Measurements from ENCODE around the gene BMPR1A.

BMPR1A gene

DNA sequence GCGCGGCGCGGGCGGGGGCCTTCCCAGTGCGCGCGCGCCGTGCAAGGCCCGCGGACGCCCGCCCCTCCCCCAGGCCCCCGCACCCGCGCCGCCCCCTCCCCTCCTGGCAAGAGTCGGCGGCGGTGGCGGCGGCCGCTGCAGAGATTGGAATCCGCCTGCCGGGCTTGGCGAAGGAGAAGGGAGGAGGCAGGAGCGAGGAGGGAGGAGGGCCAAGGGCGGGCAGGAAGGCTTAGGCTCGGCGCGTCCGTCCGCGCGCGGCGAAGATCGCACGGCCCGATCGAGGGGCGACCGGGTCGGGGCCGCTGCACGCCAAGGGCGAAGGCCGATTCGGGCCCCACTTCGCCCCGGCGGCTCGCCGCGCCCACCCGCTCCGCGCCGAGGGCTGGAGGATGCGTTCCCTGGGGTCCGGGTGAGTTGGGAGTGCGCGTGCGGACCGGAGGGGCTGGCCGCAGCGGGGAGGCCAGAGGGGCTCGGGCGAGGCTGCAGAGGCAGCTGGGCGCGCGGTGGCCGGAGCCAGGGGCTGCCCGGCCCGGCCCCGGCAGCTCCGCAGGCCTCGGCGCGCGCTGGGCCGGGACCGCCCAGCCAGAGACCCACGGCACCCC is at the start of gene BMPR1A:
TSS of gene BMPR1A (plus strand) at position 109 of the 602 bp plus-strand sequence. CDS start 119,400 bp downstream, outside the sequence.
- no peak for DNase-seq
- intact Hi-C loops (cut with DNase I): loop anchor here (1.0 to 5.0 kb wide), 2 partner anchors 45 to 141 kb away; no protein-coding TSS in a partner anchor

DNA sequence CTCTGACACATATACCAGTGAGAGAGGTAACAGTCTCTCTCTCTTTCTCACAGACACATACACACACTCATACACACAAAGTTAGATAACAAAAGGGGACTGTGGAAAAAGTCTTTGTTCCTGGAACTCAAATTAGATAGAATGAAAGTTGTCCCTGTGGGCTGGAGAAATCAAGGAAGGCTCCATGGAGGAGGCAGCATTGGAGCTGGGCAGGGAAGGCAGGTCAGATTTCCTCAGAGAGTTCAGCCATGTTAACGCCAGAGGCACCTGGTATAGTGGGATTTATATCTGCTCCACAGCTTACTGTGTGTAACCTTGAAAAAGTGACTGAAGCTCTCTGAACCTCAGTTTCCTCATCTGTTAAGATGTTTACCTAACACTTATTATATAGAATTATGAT is 49.4 kb upstream of the BMPR1A start:
- peak in 1 of 10 donors; percentile 12 for DNase-seq
- intact Hi-C loops (cut with DNase I): no loop called here

DNA sequence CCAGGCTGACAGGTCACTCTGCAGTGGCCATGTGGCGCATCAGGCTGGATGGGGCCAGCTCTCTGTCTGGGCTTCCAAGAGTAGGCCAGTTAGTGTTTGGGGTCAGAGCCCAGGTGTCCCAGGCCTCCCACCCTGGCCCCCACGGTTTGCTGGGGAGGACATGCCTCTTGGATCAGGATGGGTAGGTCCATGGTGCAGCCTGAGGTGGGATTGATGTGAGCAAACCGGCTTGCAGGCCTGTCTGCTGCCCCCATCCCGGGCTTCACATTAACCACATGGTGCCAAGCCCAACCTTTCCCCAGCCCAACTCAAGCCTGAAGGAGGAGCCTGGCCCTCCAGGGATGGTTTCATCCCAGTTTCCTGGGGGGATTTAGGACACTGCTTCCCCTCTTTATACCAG is 48.9 kb upstream of the BMPR1A start:
- intact Hi-C loops (cut with DNase I): no loop called here
- peak in 1 of 10 donors; percentile 58 for DNase-seq

GRCh38 chr10:86708068-86708782 is 48.2 kb upstream of the BMPR1A start:
- intact Hi-C loops (cut with DNase I): no loop called here

DNA sequence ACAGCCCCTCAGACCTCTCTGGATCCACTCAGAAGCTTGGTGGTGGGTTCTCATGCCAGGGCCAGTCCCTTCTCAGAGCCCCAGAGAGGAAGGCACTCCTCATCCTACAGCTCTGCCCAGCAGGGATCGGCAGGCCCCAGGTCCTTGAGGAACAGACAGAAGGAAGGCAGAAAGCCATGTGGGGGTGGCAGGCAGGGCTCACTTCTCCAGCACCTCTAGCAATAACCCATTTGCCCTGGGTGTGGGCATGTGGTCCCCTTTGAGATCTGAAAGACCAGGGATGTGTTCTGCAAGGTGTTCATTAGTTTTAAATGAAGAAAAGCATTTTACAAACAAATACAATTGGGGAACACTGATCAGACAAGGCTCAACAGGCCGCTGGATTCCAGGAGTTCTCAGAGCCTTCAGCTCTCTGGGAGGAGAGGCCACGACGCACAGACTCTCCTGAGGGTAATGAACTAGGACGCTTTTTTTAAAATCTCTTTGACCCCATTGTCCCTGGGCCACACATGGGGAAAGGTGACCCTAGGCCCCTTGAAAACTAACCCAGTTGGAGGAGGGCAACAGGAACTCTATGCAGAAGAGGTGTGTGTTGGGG is 47.5 kb upstream of the BMPR1A start:
- no peak for DNase-seq
- intact Hi-C loops (cut with DNase I): no loop called here

More at GRCh38 chr10:86708068-86708782, 48.2 kb upstream of the BMPR1A start:
- DNase-seq: peak in 1 of 10 donors; percentile 33

GRCh38 chr10:86709396-86710185 is 46.8 kb upstream of the BMPR1A start:
- intact Hi-C loops (cut with DNase I): no loop called here
- peak in 1 of 10 donors; percentile 69 for DNase-seq

GRCh38 chr10:86710987-86711512 is 45.4 kb upstream of the BMPR1A start:
- DNase-seq: peak; percentile 69 to 98 (median 84)
- intact Hi-C loops (cut with DNase I): loop anchor here (1.0 kb wide), 2 partner anchors 45 to 188 kb away; partner anchors contain the start of gene BMPR1A

DNA sequence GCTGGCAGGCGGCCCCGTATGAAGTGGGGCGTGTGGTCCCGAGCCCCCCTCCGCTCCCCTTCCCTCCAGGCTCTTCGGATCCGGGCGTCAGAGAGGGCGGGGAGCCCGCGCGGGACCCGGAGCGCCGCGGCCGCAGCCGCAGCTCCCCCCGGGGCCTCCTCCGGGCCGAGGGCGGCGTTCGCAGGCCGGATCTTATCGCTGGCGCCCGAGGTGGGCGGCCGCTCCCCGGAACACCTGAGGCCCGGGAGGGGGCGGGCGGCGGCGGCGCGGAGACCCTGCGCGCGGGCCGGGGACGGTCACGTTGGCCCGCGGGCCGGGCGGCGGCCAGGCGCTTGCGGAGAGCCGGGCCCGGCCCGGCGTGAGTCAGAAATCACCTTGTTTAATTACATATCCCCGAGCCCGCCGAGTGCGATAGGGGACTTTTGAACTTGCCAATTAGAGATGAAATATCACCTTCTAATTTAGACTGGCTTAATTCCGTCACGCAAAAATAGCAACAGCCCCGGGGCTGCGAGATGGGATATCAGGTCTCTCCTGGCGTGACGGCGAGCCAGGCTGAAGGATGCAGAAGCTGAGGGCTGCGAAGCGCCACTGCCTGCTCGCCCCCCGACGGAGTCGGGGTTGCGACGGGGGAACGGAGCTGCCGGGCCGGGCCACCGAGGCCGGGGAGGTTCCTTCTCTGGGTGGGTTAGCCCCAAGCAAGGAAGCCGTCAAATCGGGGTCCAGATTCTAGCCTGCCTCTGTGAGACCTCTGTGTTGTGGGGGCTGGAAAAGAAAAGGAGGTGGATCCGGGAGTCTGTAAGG is 44.7 kb upstream of the BMPR1A start:
- peak in 5 of 10 donors; percentile 32 to 87 (median 34) for DNase-seq
- intact Hi-C loops (cut with DNase I): loop anchor here (1.0 kb wide), 2 partner anchors 45 to 188 kb away; partner anchors contain the start of gene BMPR1A

DNA sequence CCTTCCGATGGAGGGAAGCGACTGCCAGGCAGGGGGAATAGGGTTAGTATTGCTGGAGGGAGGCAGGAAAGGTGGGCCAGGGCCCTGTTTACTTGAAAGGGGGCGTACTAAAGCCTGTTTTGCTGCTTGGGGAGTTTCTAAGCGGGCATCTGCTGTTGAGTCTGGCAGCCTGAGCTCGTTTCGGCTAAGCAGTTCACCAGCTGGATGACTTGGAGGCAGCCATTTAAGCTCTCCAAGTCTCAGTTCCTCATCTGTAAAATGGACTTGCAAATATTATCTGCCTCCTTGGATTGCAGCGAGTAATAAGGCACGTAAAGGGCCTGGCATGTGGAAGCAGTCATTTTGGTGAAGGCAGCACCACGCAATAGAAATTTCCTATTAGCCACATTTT is 44.1 kb upstream of the BMPR1A start:
- intact Hi-C loops (cut with DNase I): no loop called here
- no peak for DNase-seq

DNA sequence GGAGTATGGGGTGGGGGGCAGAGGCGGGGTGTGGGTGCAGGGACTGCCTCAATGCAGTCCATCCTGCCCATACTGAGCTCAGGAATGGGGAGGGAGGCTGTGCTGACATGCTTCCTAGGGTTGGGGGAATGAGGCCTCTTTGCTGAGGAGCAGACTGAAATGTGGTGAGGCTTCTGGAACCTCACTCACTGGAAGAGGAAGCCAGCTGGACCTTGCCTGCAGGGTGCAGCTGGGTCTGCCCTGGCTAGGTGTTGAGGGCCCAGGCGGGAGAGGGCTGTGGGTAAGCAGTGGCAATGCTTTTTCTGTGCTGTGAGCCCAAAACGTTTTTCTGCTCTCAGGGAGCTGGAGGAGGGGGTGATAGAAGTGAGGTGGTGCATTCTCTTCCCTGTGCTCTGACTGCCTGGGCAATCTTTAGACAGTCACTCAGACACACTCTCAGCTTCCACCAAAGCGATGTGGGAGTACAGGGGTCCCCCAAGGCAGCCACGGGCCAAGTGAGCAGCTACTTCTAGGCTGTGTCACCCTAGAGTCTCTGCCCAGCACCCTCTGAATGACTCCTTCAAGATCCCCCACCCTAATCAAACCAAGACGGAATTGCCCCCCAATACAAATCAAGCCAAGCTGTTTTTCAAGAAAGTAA is 41.1 kb upstream of the BMPR1A start:
- peak in 1 of 10 donors; percentile 30 for DNase-seq
- intact Hi-C loops (cut with DNase I): no loop called here

DNA sequence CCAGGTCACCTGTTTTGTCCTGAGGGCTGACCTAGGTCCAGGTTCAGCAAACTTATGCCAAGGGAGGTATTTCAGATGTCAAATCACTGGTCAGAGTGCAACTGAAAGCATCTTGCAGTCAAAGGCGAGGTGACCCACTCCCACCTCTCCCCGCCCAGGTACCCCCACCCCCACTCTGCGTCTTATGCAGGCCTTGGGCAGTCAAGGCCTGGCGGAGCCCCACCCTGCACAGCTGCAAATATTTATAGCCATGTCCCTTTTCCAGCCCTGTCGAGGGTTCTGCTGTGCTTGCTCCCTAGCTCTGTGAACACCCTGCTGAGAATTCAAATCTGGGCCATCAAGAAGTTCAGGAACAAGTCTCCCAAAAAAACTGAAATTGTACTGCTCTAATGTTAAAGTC is 40.6 kb upstream of the BMPR1A start:
- DNase-seq: no peak
- intact Hi-C loops (cut with DNase I): no loop called here

- DNase-seq: peak in 1 of 10 donors; percentile 77
- intact Hi-C loops (cut with DNase I): no loop called here
Observed at GRCh38 chr10:86716466-86716865, 40.0 kb upstream of the BMPR1A start.

GRCh38 chr10:86718556-86718955 is 37.9 kb upstream of the BMPR1A start:
- intact Hi-C loops (cut with DNase I): no loop called here

DNA sequence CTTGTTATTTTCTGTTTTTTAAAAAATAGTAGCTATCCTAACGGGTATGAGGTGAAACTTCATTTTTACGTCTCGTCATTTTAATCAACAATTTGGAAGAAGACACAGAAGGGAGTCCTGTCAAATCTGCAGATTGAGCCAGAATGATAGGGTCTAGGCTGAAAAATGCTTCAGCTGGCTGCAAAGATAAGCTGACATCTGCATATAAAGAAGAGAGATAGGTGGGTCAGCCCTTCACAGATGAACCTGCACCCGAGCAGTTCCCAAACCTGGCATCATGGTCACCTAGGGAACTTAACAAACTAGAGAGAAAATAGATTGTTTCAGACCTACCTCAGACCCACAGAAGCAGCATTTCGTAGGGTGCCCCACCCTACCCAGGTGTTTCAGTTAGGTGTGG is 35.2 kb upstream of the BMPR1A start:
- peak in 1 of 10 donors; percentile 28 for DNase-seq
- intact Hi-C loops (cut with DNase I): no loop called here

More at GRCh38 chr10:86718556-86718955, 37.9 kb upstream of the BMPR1A start:
- peak in 1 of 10 donors; percentile 32 for DNase-seq

DNA sequence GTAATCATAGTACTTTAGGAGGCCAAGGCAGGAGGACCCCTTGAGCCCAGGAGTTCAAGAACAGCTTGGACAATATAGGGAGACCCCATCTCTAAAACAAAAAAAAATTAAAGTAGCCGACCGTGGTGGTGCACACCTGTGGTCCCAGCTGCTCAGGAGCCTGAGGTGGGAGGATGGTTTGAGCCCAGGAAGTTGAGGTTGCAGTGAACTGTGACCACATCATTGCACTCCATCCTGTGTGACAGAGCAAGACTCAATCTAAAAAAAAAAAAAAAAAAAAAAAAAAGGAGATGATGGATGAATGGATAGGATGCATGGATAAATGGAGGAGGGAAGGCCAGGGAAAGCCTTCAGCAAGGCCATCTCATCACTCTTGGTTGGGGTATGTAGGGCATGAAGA is 33.4 kb upstream of the BMPR1A start:
- no peak for DNase-seq
- intact Hi-C loops (cut with DNase I): no loop called here

GRCh38 chr10:86724445-86724844 is 32.0 kb upstream of the BMPR1A start:
- DNase-seq: peak in 1 of 10 donors; percentile 41
- intact Hi-C loops (cut with DNase I): no loop called here

GRCh38 chr10:86725980-86726676 is 30.3 kb upstream of the BMPR1A start:
- peak in 1 of 10 donors; percentile 39 for DNase-seq
- intact Hi-C loops (cut with DNase I): no loop called here

DNA sequence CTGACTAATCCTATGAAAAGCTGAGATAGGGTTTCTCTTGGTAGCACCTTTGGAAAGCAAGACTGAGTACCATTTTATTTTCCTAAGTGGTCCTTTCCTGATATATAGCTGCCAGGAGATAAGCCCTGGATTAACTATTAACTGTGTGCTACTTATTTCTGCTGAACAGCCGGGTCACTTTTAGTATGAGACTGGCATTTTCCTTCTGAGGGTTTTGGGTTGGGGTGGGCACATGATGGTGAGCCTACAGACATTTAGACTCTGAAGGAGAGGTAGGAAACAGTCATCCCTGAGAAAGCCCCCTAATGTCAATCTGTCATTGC is 29.8 kb upstream of the BMPR1A start:
- intact Hi-C loops (cut with DNase I): no loop called here
- DNase-seq: peak in 1 of 10 donors; percentile 16
